Measurements from ENCODE around the gene GPNMB.

GPNMB gene

DNA sequence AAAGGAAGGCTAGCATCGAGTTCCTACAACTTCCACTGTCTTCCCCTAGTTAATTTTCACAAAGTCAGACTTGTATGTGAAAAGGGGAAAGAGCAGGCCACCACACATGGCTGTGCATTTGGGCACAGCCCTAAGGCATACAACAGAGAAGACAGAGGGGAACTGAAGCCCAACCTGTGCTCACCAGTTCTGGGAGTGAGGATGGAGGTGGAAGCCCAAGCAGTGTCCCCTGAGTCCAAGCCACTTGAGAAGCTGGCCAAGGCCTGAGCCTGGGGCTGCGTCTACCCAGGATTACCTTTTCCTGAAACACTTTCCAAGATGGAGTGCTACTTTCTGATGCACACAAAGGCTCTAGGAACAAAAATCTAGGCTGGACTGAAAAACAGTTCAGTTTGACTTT, 20.3 kb downstream of the GPNMB start:
- no peak overlapping the region for H3K27ac ChIP-seq
- no peak for DNase-seq (ENCODE audit: low read depth, low spot score)

DNA sequence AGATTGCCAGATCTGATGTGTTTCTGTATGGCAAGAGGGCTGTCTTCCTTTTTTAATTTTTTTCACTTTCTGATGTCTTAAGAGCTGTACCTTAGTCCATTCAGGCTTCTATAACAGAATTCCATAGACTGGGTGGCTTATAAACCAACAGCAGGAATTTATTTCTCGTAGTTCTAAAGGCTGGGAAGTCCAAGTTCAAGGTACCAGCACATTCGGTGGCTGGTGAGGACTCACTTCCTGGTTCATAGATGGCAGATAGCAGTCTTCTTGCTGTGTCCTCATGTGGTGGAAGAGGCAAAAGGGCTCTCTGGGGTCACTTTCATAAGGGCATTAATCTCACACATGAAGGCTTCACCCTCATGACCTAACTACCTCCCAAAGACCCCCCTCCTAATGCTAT, 20.8 kb downstream of the GPNMB start:
- DNase-seq (ENCODE audit: low read depth, low spot score): no peak
- H3K27ac ChIP-seq: no peak overlapping the region

DNA sequence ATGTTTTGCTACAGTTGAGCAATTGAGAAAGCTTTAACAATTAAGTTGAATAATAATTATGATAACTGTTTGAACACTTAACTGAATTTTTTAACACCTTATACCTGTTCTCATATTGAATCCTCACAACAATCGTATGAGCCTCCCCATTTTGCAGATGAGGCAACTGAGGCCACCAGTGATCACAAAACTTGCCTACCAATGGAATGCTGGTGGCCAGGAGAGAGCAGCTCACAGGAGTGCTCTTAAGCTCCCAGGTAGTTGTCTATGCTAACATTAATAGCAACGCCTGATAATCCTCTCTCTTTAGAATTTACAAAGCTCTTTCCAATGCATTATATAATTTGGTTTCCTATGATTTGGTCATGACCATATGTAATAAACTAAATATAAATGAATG, 21.6 kb downstream of the GPNMB start:
- no peak for DNase-seq (ENCODE audit: low read depth, low spot score)
- no peak overlapping the region for H3K27ac ChIP-seq

DNA sequence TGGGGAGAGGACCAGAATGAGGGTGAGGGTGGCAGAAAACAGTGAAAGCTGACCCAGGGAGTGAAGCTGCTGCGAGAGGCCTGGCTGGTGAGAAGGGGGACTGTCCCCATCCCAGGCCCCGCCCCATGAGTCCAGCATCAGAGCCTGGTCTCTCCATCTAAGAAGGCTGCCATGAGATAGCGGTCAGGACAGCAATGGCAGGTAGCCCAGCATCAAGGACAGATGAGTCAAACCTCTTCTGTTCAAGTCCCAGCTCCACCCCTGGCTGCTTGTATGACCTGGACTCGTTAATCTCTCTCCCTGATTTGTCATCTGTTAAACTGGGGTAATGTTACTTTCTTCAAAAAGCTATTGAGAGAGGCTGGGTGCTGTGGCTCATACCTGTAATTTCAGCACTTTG, 22.2 kb downstream of the GPNMB start:
- peak; percentile 33 for DNase-seq (ENCODE audit: low read depth, low spot score)
- H3K27ac ChIP-seq: no peak overlapping the region

DNA sequence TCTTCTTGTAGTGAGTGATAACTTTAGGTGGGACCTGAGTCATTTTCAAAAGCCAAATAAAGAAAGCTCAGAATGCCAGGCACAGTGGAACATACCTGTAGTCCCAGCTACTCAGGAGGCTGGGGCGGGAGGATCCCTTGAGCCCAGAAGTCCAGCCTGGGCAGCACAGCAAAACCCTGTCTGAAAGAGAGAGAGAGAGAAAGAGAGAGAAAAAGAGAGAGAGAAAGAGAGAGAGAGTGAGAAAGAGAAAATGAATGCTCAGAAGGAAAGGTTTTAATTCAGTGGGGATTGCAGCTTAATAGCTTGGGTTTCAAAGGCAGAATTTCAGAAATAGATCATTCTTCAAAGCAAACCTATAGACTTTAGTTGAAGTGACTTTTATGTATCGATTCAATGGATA, 25.7 kb downstream of the GPNMB start:
- no peak overlapping the region for H3K27ac ChIP-seq
- DNase-seq (ENCODE audit: low read depth, low spot score): no peak

DNA sequence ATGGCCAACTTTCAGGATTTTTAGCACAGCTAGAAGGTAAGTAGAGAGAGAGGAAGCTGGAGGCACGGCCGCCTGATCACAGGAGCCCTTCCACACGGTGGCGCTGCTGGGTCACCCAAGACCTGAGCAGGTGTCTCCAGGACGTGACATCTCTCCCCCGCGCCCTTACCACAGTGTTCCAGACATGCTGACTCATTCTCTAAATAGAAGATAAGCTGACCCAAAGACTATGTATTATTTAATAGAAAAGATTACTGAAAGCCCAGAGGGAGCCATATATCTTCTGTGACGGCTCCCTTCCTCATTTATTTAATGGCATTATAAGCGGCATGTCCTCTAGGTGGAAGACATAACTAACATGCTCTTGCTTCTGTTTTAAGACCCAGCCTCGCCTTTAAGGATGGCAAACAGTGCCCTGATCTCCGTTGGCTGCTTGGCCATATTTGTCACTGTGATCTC, 26.6 kb downstream of the GPNMB start:
- peak overlapping the region; percentile 26 for H3K27ac ChIP-seq
- peak; percentile 83 for DNase-seq (ENCODE audit: low read depth, low spot score)

DNA sequence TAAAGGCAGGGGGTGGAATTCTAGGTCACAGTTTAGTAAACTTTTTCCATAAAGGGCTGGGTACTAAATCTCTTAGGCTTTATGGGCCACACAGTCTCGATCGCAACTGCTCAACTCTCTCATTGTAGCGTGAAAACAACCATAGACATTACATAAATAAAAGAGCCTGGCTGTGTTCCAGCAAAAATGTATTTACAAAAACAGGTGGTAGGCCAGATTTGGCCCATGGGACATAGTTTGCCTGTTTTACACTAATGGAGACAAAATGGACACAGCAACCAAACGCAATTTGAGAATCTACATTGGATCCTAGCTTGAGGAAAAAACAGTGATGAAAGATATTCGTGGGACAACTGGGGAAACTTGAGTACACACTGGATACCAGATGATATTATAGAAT, 29.3 kb downstream of the GPNMB start:
- DNase-seq (ENCODE audit: low read depth, low spot score): no peak
- no peak overlapping the region for H3K27ac ChIP-seq

DNA sequence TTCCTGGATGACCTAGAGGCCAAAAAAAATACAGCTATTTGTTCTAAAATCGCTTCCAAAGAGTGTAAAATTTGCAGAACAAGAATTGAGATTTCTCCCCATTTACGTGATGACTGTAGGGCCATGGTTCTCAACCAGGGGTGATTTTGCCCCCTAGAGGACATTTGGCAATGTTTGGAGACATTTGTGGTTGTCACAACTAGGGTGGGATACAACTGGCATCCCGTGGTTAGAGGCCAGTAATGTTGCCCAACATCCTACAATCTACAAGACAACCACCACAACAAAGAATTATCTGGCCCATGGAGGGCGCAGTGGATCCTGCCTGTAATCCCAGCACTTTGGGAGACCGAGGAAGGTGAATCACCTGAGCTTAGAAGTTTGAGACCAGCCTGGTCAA, 29.8 kb downstream of the GPNMB start:
- DNase-seq (ENCODE audit: low read depth, low spot score): no peak
- H3K27ac ChIP-seq: no peak overlapping the region

DNA sequence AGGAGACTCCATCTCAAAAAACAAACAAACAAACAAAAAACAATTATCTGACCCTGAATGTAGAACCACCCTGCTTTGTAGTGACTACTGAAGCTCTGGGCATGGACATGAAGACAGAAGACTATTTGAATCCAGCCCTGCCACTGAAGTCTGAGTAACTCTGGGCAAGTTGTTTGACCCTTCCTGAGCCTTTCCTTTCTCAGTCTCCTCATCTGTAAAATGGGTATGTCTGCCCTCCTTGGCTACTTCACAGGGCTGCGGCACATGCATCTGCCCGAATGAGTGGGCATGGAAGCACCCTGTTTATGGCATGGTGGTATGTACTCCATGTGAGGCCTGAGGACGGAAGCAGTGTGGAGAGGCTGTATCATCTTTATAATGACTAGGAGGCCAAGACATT, 30.4 kb downstream of the GPNMB start:
- no peak overlapping the region for H3K27ac ChIP-seq
- no peak for DNase-seq (ENCODE audit: low read depth, low spot score)

DNA sequence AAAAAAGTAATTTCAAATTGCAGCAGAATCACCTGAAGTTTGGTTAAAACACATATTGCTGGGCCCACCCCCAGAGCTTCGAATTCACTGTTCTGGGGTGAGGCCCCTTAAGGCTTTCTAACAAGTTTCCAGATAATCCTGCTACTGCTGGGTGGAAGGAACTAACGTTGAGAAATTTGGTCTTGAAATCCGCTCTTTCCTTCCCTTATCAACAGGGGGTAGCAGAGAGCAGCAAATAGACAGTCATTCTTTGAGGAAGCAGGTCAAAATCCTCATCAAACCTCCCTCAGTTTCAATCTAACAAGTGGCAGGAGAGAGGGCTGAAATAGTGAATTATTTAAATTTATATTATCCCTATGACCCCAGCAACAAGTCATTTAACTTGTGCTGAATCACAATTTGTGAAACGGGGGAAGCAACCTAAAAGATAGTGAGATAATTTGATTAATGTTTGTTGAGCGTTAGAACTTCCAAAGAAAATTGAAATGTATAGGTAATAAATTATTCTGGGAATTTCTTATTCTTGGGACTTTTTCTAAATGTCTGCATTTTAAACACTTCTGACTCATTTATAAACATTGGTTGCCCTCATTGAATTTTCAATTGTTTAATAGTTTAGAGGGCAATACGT, 30.9 kb downstream of the GPNMB start:
- DNase-seq (ENCODE audit: low read depth, low spot score): no peak
- H3K27ac ChIP-seq: no peak overlapping the region

DNA sequence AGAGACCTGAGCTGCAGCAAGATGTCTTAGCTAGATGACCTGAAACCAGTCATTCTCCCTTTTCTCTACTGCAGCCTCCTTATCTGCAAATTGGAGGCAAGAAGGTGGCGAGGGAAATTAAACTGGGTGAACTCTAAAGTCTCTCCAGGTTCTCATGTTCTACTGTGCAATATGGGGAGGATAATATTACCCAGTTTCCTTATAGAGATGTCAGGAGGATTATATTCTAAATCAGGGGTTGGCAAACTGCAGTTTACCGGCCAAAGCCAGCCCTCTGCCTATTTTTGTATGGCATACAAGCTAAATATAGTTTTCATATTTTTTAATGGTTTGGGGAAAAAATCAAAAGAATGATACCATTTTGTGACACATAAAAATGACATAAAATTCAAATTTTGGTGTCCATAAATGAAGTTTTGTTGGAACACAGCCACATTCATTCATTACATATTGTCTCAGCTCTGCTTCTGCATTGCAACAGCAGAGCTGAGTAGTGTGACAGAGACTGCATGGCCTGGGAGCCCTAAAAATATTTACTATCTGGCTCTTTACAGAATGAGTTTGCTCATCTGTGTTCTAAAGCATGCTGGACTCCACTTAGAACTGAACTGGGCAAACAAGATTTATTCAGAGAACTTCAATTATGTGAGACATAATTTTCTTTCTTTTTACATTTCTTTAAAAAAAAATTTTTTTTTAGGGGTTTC, 33.4 kb downstream of the GPNMB start:
- DNase-seq (ENCODE audit: low read depth, low spot score): no peak
- H3K27ac ChIP-seq: no peak overlapping the region

DNA sequence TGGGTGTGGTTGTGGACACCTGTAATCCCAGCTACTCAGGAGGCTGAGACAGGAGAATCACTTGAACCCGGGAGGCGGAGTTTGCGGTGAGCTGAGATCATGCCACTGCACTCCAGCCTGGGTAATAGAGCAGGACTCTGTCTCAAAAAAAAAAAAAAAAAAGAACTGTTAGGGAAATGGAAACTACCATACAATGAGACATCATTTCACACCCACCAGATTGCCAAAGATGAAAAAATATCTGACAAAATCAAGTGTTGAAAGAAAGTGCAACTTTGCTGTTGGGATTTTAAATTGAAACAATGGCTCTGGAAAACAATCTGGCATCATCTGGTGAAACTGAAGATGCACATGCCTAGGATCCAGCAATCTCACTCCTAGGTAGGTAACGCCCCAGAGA, 36.5 kb downstream of the GPNMB start:
- no peak overlapping the region for H3K27ac ChIP-seq
- DNase-seq (ENCODE audit: low read depth, low spot score): no peak

DNA sequence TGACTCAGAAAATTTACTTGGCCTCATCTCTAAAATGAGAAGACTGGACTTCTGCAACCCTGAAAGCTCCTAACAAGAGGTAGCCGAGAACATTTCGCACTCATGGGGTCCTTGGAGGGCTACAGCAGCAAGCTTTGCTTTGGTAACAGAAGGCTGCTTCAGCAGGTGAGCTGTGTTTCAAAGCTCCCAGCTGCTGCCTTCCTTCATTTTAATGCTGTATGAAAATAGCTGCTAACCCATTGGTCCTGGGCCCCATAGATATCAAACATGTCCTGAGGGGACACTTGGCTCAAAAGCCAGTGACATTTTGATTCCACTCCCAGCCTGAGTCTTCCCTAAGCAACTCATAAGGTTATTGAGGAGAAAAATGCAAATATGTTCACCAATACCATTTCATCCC, 38.3 kb downstream of the GPNMB start:
- DNase-seq (ENCODE audit: low read depth, low spot score): no peak
- H3K27ac ChIP-seq: no peak overlapping the region

DNA sequence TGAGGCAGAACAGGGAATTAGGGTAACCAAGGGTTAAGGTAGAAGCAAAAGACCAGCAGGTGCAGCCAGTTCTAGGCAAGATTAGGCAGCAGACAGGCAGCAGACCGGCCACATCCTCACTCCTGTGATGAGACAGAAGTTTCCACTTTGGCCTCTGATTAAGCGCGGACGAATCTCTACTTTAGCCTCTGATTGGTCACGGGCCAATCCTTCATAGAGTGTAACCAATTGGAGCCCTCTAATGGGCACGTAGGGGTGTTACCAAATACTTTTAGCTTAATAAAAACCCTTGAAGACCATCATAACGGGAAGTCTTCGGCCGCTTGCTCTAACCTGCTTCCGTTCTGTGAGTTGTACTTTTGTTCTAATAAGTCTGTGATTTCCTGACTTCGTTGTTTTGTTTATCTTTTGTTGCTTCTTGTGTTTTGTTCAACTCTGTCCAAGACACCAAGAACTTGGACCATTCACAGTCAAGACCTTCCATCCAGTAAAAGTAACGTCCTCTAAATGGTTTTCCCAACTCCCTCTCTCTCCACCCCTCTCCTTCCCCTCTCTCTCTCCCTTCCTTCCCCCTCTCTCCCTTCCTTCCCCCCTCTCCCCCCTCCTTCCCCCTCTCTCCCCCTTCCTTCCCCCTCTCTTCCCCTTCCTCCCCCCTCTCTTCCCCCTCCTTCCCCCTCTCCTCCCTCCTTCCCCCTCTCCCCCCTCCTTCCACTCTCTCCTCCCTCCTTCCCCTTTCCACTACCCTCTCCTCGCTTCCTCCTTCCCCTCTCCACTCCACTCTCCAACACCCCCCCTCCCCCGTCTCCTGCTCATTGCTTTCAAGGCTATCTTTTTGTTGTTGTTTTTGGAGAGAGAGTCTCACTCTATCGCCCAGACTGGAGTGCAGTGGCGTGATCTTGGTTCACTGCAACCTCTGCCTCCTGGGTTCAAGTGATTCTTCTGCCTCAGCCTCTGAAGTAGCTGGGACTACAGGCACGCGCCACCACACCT, 39.4 kb downstream of the GPNMB start:
- DNase-seq (ENCODE audit: low read depth, low spot score): no peak
- no peak overlapping the region for H3K27ac ChIP-seq

DNA sequence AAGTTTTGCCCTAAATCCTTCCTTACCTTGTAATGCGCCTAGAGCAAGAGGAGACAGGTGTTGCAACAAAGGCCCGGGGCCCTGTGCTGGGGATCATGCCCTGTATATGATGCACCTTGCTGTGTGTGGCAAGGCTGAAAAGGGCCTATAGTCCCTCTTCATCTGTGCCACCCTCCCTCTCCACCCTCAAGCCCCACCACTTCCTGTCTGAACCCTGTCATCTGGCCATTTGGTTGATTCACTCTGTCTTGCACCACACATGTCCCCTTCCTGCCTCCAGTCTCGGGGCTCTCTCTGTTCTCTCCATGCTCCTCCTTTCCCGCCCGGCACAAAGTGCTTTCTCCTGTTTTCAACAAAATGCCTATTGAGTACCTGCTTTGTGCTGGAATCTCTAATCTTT, 41.0 kb downstream of the GPNMB start:
- no peak for DNase-seq (ENCODE audit: low read depth, low spot score)
- H3K27ac ChIP-seq: no peak overlapping the region

DNA sequence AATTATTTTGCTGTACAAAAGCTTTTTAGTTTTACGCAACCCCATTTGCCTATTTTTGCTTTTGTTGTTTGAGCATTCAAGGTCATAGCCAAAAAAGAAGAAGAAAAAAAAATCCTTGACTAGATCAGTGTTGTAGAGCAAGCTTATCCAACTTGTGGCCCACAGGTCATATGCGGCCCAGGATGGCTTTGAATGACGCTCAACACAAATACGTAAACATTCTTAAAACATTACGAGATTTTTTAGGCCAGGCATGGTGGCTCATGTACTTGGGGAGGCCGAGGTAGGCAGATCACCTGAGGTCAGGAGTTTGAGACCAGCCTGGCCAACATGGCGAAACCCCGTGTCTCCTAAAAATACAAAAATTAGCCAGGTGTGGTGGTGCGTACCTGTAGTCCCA, 44.4 kb downstream of the GPNMB start:
- no peak for DNase-seq (ENCODE audit: low read depth, low spot score)
- H3K27ac ChIP-seq: no peak overlapping the region

DNA sequence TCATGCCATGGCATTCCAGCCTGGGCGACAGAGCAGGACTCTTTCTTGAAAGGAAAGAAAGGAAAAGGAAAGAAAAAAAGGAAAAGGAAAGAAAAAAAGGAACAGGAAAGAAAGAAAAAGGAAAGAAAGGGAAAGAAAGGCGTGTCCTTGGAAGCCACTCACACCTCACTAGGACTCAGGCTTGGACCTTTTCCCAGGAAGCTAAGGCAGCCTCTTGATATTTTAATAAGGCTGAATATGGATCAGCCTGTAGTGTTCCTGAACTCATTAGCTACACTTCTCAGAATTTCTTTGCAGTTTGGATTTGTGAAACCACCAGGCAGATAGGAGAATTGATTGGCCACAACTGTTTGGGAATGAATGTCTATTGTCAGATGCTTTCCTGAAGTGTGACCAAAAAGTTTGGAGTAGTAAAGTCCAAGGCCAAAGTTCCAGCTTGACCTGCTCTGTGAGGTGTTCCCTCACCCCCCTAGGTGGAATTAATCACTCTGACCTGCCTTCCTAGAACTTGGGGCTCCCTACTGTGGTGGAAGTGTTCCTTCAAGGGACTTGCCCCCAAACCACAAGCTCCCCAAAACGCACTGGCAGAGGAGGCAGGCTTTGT, 45.5 kb downstream of the GPNMB start:
- no peak for DNase-seq (ENCODE audit: low read depth, low spot score)
- H3K27ac ChIP-seq: no peak overlapping the region

DNA sequence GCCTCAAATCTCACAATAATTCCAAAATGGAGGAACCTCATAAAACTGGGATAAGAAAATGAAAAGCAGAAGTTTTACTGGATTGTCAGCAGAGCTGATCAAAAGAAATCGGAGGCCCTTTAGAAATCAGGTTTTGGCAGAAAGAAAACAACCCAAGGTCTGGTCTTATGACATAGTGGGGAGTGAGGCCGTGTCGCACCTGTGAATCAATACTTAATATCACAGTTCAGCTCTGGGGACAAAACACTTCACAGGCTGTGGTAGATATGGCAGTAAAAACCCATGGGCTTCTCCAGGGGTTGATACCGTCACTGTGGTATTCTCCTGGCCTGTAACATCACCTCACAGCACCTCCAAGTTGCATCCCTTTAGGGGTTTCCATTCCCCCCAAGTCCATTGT, 46.0 kb downstream of the GPNMB start:
- no peak overlapping the region for H3K27ac ChIP-seq
- no peak for DNase-seq (ENCODE audit: low read depth, low spot score)

DNA sequence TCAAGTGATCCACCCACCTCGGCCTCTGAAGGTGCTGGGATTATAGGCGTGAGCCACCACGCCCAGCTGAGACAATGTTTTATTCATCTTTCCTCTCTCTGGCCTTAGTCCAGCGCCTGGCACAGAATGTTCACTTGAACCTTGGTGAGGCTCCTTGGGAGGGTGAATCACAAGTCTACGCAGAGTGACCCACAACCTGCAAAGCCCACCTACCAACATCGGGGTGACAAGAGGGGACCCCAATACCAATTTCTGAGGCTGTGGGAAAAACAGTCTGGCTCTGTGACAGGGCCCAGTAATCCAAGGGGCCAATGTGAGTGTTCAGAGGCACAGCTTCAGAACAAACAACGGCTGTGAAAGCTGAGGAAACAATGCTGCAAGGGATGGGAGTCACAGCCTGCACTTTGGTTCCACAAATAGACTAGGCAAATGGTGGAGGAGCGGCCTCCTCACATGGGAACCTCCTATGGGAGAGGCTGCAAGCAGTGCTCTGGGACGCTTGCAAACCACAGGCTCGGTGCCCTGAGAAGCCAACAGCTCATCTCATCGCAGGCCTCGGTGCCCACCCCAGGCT, 47.0 kb downstream of the GPNMB start:
- DNase-seq (ENCODE audit: low read depth, low spot score): no peak
- H3K27ac ChIP-seq: peak overlapping the region; percentile 3
